Kidney (tissue), 14 donors: ENCODE measurements around the gene TTC16. TPM values are rescaled to one million over a fixed set of nuclear protein-coding genes. Genes with fewer than 3 reads are reported as not detected.

ENCODE experiments used
- DNase-seq, 5 donors: peaks; one replicate each; pipeline ENCODE4 v3.0.0-alpha.2; 2013 to 2020
- FAIRE-seq: peaks from 2 replicates; lab custom pipeline; 2012; peaks lifted over from hg19 to GRCh38; lab: Jason Lieb, UNC
- H3K27ac ChIP-seq, 2 donors: one replicate each; pipeline ENCODE4 v1.7.0; 2013; ENCODE audit warnings: low read depth in 2 of 2, low read length in 2 of 2, inconsistent platforms in 1 of 2
- H3K27me3 ChIP-seq: one replicate; pipeline ENCODE4 v1.7.1; 2013; ENCODE audit warnings: low read length, inconsistent platforms; ENCODE audit not compliant: control insufficient read depth, insufficient read depth
- H3K36me3 ChIP-seq, 3 donors: one replicate each; pipeline versions ENCODE4 v1.7.0 to v1.7.1; 2013; ENCODE audit warnings: low read length in 3 of 3, control low read depth in 1 of 3, inconsistent platforms in 1 of 3; ENCODE audit not compliant: insufficient read depth in 3 of 3, control insufficient read depth in 2 of 3
- H3K4me1 ChIP-seq, 3 donors: one replicate each; pipeline versions ENCODE4 v1.7.0 to v1.7.1; 2013; ENCODE audit warnings: low read length in 3 of 3, inconsistent platforms in 1 of 3, low read depth in 1 of 3; ENCODE audit not compliant: control insufficient read depth in 2 of 3, insufficient read depth in 2 of 3
- H3K4me3 ChIP-seq, 3 donors: one replicate each; pipeline versions ENCODE4 v1.7.0 to v1.8.1; 2013; ENCODE audit warnings: low read length in 3 of 3, control low read depth in 1 of 3, inconsistent platforms in 1 of 3
- H3K9ac ChIP-seq, 3 donors: one replicate each; pipeline versions ENCODE4 v1.7.0 to v1.7.1; 2013; ENCODE audit warnings: low read length in 3 of 3, control low read depth in 1 of 3, inconsistent platforms in 1 of 3
- H3K9me3 ChIP-seq, 3 donors: one replicate each; pipeline versions ENCODE4 v1.7.0 to v1.7.1; 2013; ENCODE audit warnings: low read length in 3 of 3, control low read depth in 1 of 3, inconsistent platforms in 1 of 3; ENCODE audit not compliant: control insufficient read depth in 2 of 3, insufficient read depth in 1 of 3
- CTCF ChIP-seq: IDR thresholded peaks from 3 replicates; pipeline ENCODE4 v1.5.1; 2012; ENCODE audit warnings: mild to moderate bottlenecking, moderate library complexity, borderline replicate concordance; ENCODE audit not compliant: insufficient read depth; ENCODE audit errors: extremely low read depth
- intact Hi-C: fragments of 100-400 bp; cut with DNase I; formaldehyde crosslinking; loops from one replicate; pipeline ENCODE4 v1.11.1; 2022
- polyA plus RNA-seq: library from polyadenylated mRNA; stranded (reverse); fragments of 350-450 nt; fragmentation: Illumina TruSeq; extraction: RNeasy Lipid Tissue Mini Kit (QIAGEN cat#74804); gene quantifications from one replicate; pipeline ENCODE4 v1.2.3, GENCODE V29; 2014; ENCODE audit warnings: low read depth, low replicate concordance; ENCODE audit not compliant: insufficient read depth
- total RNA-seq: library from RNA; stranded (reverse); fragmentation: NEBNext Ultra II Directional; extraction: Animal tissue kit (Norgen Biotek cat#: 25700); gene quantifications from one replicate; pipeline ENCODE4 v1.2.1, GENCODE V29; 2021
- donor health status: control.
- donor health status: control.
- donor health status: control.
- donor health status: control.
- donor health status: control.
- donor health status: DM: yes; HTN: yes; CAD: no.
- donor health status: Normal renal cell carcinoma (clear cell type).

TTC16 gene
- total and polyA plus RNA-seq, 2 donors from 2014 or later, result 0.32 to 0.72 TPM

- Histone ChIP-seq H3K9ac (peak overlapping the region in 1 of 3 donors; percentile 53), H3K27ac (peak overlapping the region; percentile 60 to 65), H3K36me3 (no peaks in the 10 kb centered on the region), H3K9me3 (no peaks in the 10 kb centered on the region), H3K4me3 (peak overlapping the region in 1 of 3 donors; percentile 29), H3K27me3 (no peaks in the 10 kb centered on the region), H3K4me1 (peaks cover 0 to 23% (median 0%) of the 10 kb centered on the region in 3 donors)
- no peak for TF ChIP-seq CTCF
- DNase-seq, result peak in 4 of 5 donors; percentile 72 to 90 (median 82)
- intact Hi-C loops, result no loop called here
- no peak for FAIRE-seq
Measured at GRCh38 chr9:127767909-127768331, 52.0 kb downstream of the TTC16 start.

GRCh38 chr9:127768698-127769097 is 52.8 kb downstream of the TTC16 start:
- FAIRE-seq, result no peak
- TF ChIP-seq CTCF, result no peak
- Histone ChIP-seq H3K27ac (peak overlapping the region in 1 of 2 donors; percentile 41), H3K27me3 (no peaks in the 10 kb centered on the region), H3K9me3 (no peaks in the 10 kb centered on the region), H3K4me1 (peaks cover 0 to 23% (median 0%) of the 10 kb centered on the region in 3 donors), H3K4me3 (peak overlapping the region in 2 of 3 donors; percentile 2 to 29), H3K9ac (no peak overlapping the region), H3K36me3 (no peaks in the 10 kb centered on the region)
- intact Hi-C loops, result no loop called here
- DNase-seq, result no peak

GRCh38 chr9:127769101-127769500 is 53.2 kb downstream of the TTC16 start:
- Histone ChIP-seq H3K4me3 (peak overlapping the region in 2 of 3 donors; percentile 2 to 29), H3K9ac (no peak overlapping the region), H3K4me1 (peaks cover 0 to 23% (median 0%) of the 10 kb centered on the region in 3 donors), H3K27ac (no peak overlapping the region), H3K27me3 (no peaks in the 10 kb centered on the region), H3K36me3 (no peaks in the 10 kb centered on the region), H3K9me3 (no peaks in the 10 kb centered on the region)
- no peak for TF ChIP-seq CTCF
- FAIRE-seq (no peak), DNase-seq (no peak)
- intact Hi-C loops, result no loop called here
